ENCODE measurements around the gene TBX1. TPM values are rescaled to one million over a fixed set of nuclear protein-coding genes. Genes with fewer than 3 reads are reported as not detected.
A peak's percentile ranks its signal among the peaks of the same experiment; 100 is the strongest.

Gene TBX1
- total and polyA plus RNA-seq, 2 experiments from 2014 or later = 0.07 TPM; not detected in 1

GRCh38 chr22:19798891-19799293 is 38.3 kb downstream of the TBX1 start:
- no peak for DNase-seq (ENCODE audit: low spot score)
- Histone ChIP-seq H3K36me3 (replicated peaks; ENCODE audit: insufficient read depth, low read depth) (no peaks in the 10 kb centered on the region), H2AFZ (no peak overlapping the region), H3K9me2 (replicated peaks; ENCODE audit: insufficient read depth) (no peaks in the 10 kb centered on the region), H3K4me2 (no peak overlapping the region), H3K79me2 (no peaks in the 10 kb centered on the region), H3K27me3 (no peaks in the 10 kb centered on the region), H3K27ac (peak overlapping the region; percentile 31), H3K4me3 (no peak overlapping the region), H3K9me3 (ENCODE audit: low read depth) (no peaks in the 10 kb centered on the region), H4K20me1 (ENCODE audit: insufficient read depth, poor library complexity, severe bottlenecking) (no peaks in the 10 kb centered on the region), H3K4me1 (ENCODE audit: insufficient read depth) (peaks cover 17% of the 10 kb centered on the region)
- WGBS (ENCODE audit: low lambda C conversion rate, missing lambda C conversion rate) = 80% methylated on average over 9 of the region's 9 CpGs
- TF ChIP-seq EZH2phosphoT487 (IDR thresholded peaks at IDR 0.05; ENCODE audit: low read depth, severe bottlenecking, unreplicated experiment) (no peak), CTCF (IDR thresholded peaks at IDR 0.05; ENCODE audit: poor library complexity) (no peak)

GRCh38 chr22:19799322-19800190 is 39.0 kb downstream of the TBX1 start:
- TF ChIP-seq EZH2 (IDR thresholded peaks at IDR 0.05; ENCODE audit: borderline replicate concordance) (no peak), EZH2phosphoT487 (IDR thresholded peaks at IDR 0.05; ENCODE audit: low read depth, severe bottlenecking, unreplicated experiment) (no peak), CTCF (IDR thresholded peaks at IDR 0.05; ENCODE audit: poor library complexity) (peak; percentile 3)
- 58% methylated on average over 35 of the region's 35 CpGs for WGBS (ENCODE audit: low lambda C conversion rate, missing lambda C conversion rate)
- Histone ChIP-seq H3K4me1 (ENCODE audit: insufficient read depth) (peaks cover 17% of the 10 kb centered on the region), H4K20me1 (ENCODE audit: insufficient read depth, poor library complexity, severe bottlenecking) (no peaks in the 10 kb centered on the region), H3K9me2 (replicated peaks; ENCODE audit: insufficient read depth) (no peaks in the 10 kb centered on the region), H3K27me3 (no peaks in the 10 kb centered on the region), H3K4me3 (no peak overlapping the region), H2AFZ (no peak overlapping the region), H3K9me3 (ENCODE audit: low read depth) (no peaks in the 10 kb centered on the region), H3K4me2 (no peak overlapping the region), H3K36me3 (replicated peaks; ENCODE audit: insufficient read depth, low read depth) (no peaks in the 10 kb centered on the region), H3K27ac (peak overlapping the region; percentile 48), H3K79me2 (no peaks in the 10 kb centered on the region)
- peak; percentile 69 for DNase-seq (ENCODE audit: low spot score)

GRCh38 chr22:19800306-19800705 is 39.7 kb downstream of the TBX1 start:
- H3K9me3 ChIP-seq (ENCODE audit: low read depth) = no peaks in the 10 kb centered on the region
- H3K27me3 ChIP-seq = no peaks in the 10 kb centered on the region
- WGBS (ENCODE audit: low lambda C conversion rate, missing lambda C conversion rate) = 87% methylated on average over 8 of the region's 8 CpGs
- TF ChIP-seq EZH2phosphoT487 (IDR thresholded peaks at IDR 0.05; ENCODE audit: low read depth, severe bottlenecking, unreplicated experiment) (no peak), EZH2 (IDR thresholded peaks at IDR 0.05; ENCODE audit: borderline replicate concordance) (no peak), CTCF (IDR thresholded peaks at IDR 0.05; ENCODE audit: poor library complexity) (no peak)
- H4K20me1 ChIP-seq (ENCODE audit: insufficient read depth, poor library complexity, severe bottlenecking) = no peaks in the 10 kb centered on the region
- H3K4me2 ChIP-seq = no peak overlapping the region
- no peaks in the 10 kb centered on the region for H3K36me3 ChIP-seq (replicated peaks; ENCODE audit: insufficient read depth, low read depth)
- no peak overlapping the region for H2AFZ ChIP-seq
- no peaks in the 10 kb centered on the region for H3K9me2 ChIP-seq (replicated peaks; ENCODE audit: insufficient read depth)
- no peaks in the 10 kb centered on the region for H3K79me2 ChIP-seq
- no peak overlapping the region for H3K27ac ChIP-seq
- peaks cover 17% of the 10 kb centered on the region for H3K4me1 ChIP-seq (ENCODE audit: insufficient read depth)
- no peak overlapping the region for H3K4me3 ChIP-seq
- no peak for DNase-seq (ENCODE audit: low spot score)

Measured in hepatocyte (in vitro differentiated cells).